NCI-H1105 treated with DMSO at 0.1 percent for 48 hours (cell line): ENCODE results near the gene HOXD1.

Source experiments
- DNase-seq: peaks from one replicate; lab custom pipeline; 2025; lab: John Stamatoyannopoulos, UW

HOXD1 gene

DNA sequence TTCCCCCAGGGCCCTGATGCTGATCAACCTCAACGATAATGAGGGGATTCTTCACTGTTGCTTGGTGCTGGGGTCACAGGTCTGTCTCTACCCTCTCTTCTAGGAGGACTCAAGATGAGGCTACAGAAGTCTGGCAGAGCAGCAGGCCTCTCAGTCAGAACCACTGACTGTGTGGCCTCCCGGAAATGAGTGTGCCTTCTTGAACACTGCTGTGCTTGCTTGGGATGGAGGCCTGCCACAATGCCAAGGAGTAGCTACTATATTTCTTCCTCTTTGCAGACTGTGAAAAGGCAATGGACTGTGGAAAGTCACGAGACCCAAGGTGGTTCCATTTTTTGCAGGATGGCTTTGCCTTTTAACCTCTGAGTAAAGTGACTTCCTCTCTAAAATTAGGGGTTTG lies 5.8 kb upstream of the HOXD1 start:
- DNase-seq = no peak

DNA sequence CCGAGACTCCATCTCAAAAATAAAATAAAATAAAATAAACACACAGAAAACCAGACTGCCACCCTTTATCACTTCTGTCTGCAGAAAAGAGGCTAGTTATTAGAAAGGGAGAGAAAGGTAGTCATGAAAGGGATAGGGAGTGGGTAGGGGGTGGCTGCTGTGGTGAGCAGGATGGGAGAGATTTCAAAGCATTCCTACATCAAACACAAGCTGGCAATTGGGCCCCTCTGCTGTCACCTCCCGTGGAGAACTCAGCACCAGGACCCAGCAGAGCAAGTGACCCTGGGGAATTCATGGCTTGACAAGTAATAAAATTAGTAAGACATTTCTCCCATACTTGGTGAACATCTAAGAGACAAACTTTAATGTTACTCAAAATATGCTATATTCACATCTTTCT lies 3.7 kb upstream of the HOXD1 start:
- no peak for DNase-seq

DNA sequence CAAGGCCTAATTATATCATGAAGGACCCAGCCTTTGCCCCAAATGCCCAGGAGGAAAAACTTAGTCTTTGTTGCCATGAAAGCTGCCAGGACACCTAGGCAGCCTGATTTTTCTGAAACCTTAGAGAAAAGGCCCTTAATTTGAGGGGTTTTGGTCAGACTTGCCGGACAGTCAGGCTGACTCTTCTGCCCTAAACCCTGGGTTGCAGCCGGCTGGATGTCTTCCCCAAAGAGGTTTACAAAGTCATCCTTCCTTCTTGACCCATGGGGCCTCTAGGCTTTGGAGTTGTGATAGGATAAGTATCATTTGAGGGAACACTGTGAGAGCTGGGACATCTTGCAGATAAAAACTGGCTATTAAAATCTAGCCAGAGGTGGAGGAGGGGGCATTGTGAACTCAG lies 2.4 kb upstream of the HOXD1 start:
- DNase-seq = no peak

DNA sequence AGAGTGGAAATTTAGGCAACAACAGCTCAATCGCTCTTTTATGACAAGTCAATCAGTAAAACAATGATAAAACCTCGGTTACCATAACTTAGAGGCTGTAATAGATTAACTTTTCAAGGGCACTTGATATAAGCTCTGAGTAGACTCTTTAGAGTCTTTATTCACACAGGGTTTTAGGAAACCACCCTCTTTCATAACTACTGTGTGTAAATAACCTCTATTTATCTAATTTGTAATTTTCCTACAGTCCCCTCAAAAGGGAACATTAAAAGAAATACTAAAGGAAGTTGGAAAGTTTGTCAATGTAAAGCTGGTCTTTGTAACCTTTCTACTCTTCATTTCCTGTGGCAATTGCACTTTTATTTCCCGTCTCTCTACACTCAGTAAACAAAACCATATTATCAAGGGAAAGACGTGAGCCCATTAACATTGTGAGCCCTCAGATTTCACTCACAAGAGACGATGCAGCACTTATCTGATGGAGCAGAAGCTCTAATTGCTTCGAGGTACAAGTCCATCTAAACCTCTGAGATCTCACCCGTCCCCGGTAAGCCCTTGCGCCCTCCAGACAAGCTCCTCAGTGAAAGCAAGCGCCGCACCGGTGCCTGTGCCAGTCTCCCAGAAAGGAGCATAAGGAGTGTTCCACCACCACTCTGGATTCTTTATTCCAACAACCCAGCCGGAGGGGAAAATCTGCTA lies 1.1 kb upstream of the HOXD1 start:
- no peak for DNase-seq

DNA sequence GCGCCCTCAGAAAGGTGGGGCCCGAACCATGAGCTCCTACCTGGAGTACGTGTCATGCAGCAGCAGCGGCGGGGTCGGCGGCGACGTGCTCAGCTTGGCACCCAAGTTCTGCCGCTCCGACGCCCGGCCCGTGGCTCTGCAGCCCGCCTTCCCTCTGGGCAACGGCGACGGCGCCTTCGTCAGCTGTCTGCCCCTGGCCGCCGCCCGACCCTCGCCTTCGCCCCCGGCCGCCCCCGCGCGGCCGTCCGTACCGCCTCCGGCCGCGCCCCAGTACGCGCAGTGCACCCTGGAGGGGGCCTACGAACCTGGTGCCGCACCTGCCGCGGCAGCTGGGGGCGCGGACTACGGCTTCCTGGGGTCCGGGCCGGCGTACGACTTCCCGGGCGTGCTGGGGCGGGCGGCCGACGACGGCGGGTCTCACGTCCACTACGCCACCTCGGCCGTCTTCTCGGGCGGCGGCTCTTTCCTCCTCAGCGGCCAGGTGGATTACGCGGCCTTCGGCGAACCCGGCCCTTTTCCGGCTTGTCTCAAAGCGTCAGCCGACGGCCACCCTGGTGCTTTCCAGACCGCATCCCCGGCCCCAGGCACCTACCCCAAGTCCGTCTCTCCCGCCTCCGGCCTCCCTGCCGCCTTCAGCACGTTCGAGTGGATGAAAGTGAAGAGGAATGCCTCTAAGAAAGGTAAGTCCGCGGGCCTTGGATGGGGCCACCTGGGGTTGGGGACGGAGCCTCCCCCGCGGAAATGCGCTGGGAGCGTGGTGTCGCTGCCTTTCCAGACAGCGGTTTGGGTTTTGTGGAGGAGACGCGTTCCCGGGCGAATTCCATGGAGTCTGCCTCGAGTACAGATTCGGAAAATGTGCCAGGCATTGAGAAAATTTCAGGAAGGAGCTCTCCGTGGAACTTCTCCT lies 559 bp downstream of the HOXD1 start:
- no peak for DNase-seq

DNA sequence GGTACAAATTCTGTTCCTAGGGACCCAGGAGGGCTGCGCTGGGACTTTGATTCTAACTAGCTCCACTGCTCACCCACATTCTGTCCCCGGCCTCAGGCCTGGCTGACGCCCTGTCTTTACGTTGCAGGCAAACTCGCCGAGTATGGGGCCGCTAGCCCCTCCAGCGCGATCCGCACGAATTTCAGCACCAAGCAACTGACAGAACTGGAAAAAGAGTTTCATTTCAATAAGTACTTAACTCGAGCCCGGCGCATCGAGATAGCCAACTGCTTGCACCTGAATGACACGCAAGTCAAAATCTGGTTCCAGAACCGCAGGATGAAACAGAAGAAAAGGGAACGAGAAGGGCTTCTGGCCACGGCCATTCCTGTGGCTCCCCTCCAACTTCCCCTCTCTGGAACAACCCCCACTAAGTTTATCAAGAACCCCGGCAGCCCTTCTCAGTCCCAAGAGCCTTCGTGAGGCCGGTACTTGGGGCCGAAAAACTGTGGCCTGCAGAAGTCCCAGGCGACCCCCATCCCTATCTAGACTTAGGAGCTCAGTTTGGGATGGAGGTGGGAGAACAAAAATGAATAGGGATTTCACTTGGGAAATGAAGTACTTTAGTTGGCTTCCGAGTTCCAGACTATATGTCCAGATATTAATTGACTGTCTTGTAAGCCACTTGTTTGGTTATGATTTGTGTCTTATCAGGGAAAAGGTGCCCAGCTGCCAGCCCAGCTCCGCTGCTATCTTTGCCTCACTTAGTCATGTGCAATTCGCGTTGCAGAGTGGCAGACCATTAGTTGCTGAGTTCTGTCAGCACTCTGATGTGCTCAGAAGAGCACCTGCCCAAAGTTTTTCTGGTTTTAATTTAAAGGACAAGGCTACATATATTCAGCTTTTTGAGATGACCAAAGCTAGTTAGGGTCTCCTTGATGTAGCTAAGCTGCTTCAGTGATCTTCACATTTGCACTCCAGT lies 1.5 kb downstream of the HOXD1 start:
- DNase-seq = no peak

DNA sequence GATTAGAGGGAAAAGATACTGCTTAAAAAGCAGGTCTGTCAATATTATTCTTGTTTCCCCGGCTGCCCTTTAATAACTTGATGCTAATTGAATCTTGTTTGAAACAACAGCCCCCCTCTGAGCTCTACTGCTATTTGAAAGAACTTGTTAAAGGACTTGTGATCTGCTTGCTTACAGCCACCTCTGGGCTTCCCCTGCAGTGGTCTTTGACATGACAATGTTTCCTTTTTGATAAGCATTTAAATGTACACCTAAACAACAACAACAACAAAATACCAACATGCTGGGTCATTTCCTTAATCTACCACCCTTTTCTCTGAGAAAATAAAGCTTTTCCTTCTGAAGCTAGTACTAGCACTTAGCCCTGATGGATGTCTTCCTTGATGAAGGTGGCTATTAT lies 3.9 kb downstream of the HOXD1 start:
- DNase-seq = no peak

DNA sequence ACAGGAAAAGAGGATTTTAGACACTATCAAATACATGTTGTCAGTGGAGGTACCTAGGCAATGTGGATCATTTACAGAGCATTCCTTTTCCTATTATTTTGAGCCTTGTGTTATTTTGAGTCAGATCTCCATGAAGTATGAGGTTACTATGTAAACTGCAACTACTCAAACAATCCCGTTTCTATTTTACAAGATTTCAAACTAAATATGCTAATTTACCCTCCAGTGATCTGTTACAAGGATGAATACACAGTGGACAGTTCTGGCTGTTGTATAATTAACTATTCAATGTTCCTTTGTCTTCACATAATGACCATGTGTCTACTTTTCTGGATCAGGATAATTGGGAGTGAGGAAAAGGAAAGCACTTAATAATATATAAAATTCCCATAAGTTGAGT lies 4.6 kb downstream of the HOXD1 start:
- no peak for DNase-seq

DNA sequence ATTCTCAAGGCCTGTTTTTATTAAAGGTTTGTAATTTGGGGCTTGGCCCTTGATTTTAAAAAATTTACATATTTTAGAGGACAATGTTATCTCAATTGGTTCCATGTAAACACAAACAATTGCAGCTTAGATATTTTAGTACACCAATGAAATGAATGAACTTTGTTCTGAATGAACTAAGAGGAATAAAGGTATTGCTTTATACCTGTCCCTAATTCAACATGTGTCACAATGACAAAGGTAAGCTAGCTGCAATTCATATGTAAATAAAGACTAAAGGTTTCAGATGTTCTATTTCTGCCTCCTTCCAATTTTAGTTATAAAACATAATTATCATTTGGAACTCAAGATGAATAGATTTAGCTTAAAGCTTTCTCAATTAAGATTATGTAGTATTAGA lies 11.4 kb downstream of the HOXD1 start:
- DNase-seq = no peak

DNA sequence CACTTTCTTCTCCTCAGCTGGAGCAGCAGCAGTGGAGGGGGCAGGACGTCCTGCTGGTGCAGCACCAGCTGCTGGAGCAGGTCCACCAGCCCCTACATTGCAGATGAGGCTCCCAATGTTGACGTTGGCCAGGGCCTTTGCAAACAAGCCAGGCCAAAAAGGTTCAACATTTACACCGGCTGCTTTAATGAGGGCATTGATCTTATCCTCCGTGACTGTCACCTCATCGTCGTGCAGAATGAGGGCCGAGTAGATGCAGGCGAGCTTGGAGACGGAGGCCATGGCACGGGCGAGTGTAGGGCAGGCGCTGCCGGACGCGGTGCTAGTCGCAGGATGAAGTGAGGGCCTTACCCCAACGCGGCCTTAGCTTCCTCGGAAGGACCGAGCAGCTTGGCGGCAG lies 12.5 kb downstream of the HOXD1 start:
- no peak for DNase-seq

DNA sequence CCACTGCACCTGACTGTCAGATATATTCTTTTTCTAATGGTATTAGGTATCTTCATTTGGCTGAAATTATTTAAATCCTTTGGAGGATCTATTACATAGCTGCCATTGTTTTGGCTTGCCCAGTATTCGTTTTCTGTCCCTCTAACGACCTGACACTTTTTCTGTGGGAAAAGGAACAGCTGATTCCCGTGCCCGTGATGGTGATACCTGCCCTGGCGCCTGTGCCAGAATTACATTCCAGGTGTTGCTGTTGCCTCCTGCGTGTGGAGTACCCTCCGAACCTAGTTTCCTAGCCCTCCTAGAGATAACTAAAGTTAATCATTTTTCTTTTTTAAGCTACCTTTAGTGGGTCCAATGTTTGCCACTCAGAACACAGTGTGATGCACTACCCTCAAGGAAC lies 14.0 kb downstream of the HOXD1 start:
- peak; percentile 71 for DNase-seq

DNA sequence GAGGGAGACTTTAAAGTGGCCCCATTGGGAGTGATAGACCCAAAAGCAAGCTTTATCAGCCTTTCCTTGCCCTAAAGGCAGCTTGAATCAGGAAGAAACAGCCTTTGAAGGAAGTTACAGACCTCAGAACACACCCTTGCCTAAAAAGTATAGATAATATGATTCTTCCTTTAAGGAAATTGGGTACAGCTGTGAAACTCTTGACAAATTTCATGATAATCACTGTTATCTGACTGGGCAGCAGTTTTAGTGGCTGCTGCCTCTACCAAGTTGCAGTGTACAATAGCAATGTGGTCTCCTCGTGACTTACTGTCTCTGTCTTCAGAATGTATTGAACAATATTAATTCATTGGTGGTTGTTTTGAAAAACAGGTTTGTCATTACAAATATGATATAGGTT lies 16.7 kb downstream of the HOXD1 start:
- no peak for DNase-seq

DNA sequence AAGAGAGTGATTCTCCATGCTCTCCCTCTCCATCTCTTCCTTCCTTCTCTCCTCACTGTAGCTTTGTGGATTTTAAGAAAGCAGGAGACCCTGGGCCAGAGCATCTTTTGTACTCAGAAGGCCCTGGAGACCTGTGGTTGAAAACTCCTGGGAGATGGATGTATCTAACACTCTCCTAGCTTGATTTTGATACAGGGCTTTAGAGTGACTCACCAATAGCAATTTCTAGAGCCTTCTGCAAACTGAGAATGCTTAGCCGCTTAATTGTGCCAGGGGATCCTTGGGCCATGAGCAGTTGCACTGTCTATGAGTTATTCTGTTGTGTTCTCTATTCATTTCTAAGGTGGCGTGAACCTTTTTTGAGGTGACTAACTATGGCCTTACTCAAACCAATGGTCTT lies 17.7 kb downstream of the HOXD1 start:
- DNase-seq = no peak

DNA sequence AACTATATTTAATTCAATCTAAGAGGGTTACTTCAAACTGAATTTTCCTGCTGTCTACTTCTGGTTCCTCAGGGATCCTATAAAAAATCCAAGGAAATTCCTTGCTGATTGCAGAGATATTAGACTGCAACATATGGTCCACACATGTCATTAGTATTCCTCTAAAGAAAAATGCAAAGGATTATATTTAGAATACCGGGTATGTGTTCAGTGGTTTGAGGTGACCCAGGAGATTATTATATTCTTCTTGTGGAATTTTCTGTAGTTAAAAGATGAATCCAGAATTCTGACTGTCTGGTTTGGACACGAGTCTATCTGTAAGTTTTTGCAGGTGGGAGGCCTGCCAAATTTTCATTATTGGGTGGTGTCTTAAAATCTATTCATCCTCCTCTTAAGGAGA lies 18.2 kb downstream of the HOXD1 start:
- no peak for DNase-seq

DNA sequence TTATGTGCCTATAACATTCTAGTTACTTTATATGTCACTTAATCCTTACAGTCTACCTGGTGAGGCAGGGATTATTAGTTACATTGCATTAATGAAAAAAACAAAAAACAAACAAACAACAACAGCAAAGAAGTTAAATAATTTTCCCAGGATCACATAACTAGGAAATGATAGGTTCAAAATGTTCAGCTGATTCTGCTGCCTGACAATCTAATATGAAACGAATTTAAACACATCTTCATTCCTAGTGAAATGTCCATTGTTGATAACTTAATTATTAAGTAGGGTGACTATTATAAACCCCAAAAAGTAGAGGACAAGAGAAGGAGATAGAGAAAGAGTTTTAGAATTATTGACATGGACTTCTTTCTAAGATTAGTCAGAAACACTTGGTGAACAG lies 22.6 kb downstream of the HOXD1 start:
- no peak for DNase-seq

DNA sequence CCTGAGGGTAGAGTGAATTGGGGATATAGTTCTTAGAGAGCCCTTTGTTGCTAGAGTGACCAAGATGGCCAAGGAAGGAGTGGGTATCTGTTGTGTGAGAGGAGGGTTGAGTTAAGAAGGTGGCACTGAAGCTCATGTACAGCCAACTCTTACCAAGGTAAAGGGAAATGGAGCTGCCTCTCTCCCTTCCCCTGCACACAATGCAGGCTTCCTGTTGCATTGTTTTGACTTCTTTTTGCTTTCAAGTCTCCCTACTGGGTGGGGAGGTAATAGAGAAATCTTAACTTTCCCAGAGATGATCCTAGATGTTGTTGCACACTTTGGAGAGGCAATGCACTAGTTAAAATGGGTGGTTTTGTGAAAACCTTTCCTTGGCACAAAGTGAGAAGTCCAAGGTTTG lies 23.8 kb downstream of the HOXD1 start:
- DNase-seq = no peak

DNA sequence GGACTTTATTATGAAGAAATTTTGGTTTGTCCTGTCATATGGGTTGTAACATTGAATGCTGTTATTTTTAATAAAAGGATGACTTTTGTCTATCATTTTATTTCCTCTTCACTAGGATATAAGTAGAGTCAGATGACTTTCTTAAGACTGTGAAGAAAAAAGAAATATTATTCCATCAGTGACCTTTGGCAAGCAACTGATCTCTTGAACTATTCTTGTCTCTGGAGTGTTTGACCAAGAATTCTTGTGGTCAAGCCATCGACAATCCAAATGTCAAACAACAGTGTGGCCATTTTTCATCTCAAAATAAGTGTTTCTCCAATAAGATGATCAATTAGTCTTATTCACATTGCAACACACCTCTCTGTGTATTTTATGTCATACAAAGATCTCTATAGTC lies 24.9 kb downstream of the HOXD1 start:
- DNase-seq = no peak

DNA sequence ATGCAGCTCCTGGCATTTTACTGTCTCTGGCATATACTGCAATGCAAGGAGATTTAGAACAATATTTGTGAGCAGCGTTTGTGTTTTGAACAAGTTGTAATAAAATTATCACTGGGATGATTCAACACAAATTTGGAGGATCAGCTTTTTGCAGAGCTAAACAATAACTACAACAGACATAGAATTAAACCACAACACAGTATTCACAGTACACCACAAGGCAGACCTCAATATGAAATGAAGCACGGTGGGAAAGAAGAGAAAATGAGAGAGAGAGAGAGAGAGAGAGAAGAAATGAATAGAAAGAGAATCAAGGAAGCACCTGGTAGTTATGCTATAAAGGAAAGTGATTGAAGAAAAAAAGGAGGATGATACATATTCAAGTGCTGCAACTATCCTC lies 39.4 kb downstream of the HOXD1 start:
- DNase-seq = no peak

DNA sequence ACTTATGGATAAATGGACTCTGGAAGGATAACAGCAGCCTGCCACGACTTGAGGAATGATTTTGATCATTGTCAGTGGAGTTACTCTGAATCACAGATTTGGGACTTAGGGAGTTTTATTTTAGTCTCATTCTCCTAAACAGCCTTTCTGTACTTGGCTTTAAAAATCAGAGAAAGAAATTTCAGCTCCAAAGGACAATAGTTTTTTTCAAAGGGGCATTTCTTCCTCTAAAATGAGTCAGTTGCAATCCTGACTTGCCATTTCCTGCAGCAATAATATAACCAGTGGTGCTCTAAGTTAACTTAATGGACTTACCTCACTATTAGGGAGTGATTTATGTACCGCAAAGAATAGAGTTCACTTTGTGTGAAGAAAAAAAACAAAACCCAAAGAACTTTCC lies 45.7 kb downstream of the HOXD1 start:
- no peak for DNase-seq

DNA sequence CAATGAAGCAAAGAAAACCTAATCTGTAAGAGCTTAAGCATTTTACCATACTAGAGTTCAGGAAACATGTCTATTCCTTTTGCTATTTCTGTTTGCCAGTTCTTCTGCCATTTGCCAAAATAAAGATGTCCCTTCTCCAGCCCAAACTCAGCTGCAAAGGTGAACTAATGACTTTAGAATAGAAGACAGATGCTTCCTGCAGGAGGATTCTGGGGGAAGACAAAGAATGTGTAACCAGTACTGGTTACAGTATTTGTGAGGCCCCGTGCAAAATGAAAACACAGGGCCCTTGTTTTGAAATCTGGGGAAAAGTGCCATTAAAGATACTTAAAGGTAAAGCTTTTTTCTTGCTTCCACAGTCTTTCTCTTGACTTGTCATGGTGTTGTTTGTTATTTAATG lies 46.5 kb downstream of the HOXD1 start:
- no peak for DNase-seq

DNA sequence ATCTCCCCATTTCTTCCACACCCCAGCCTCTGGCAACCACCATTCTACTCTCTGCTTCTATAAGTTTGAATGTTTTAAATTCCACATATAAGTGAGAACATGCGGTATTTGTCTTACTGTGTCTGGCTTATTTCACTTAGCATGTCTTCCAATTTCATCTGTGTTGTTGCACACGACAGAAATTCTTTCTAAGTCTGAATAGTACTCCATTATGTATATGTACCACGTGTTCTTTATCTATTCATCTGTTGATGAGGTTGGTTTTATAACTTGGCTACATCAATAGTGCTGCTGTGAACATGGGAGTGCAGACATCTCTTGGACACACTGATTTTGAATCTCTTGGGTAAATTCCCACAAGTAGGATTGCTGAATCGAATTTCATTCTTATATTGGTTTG lies 49.0 kb downstream of the HOXD1 start:
- DNase-seq = no peak

DNA sequence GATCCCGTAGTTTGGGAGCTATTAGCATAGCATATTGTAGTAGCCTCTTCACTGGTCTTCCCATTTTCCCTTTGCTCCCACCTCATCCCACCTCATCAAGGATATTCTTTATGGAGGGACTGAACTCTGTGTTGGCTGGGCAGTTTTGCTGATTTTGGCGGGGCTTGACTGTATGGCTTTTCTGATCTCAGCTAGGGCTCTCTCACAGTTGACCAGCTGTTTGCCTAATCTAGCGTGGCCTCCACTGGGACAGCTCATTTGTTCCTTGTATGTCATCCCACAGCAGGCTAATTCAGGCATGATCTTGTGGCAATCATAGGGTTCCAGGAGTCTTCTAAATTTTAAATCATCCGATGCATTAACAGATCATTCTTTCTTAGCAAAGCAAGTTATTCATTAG lies 50.6 kb downstream of the HOXD1 start:
- no peak for DNase-seq

DNA sequence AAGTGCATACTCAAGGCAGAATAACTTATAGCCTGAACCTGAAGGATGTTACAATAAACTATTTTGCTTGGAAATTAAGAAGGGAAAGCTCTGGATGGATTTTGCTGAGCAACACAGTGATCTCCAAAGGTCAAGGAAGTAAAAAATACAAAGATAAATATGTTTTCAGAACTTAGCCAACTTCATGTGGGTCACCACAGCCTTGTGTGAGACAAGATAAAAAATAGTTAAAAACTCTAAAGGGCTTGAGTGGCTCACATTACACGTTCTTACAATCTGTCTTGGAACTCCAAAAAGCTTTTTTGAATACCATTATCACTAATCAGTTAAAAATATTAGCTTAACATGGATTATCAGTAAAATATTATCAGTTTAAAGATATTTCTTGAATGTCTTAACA lies 51.8 kb downstream of the HOXD1 start:
- DNase-seq = no peak
